Esophagus mucosa (tissue), 1 donor: ENCODE measurements around the gene LRRC25. TPM values are rescaled to one million over a fixed set of nuclear protein-coding genes. Genes with fewer than 3 reads are reported as not detected.

ENCODE experiments used
- ATAC-seq: fragments of 200-7000 bp; cut with Tn5 transposase; one replicate; pipeline ENCODE4 v1.9.1; 2020
- total RNA-seq: library from RNA; stranded (reverse); gene quantifications from one replicate; pipeline ENCODE4 v1.2.4, GENCODE V29; 2023
- donor health status: DM: yes; HTN: yes; CAD: no.

Gene LRRC25
- total RNA-seq, 1 donor from 2014 or later, result 0.48 TPM

GRCh38 chr19:18345296-18345695 lies 52.1 kb downstream of the LRRC25 start:
- ATAC-seq, result no peak

- ATAC-seq, result no peak
Measured at GRCh38 chr19:18344582-18344950, 52.9 kb downstream of the LRRC25 start.

- no peak for ATAC-seq
Measured at GRCh38 chr19:18342090-18342632, 55.3 kb downstream of the LRRC25 start.

Other genes starting within 250 kb of the LRRC25 start
- 35.6 TPM for gene PIK3R2, start 244.5 kb downstream of the LRRC25 start, total RNA-seq
- gene IFI30, start 223.8 kb downstream of the LRRC25 start, total RNA-seq, result 17.0 TPM
- 6.8 TPM for gene MPV17L2, start 204.4 kb downstream of the LRRC25 start, total RNA-seq
- 1.1 TPM for gene RAB3A, start 193.6 kb downstream of the LRRC25 start, total RNA-seq
- gene PDE4C, start 171.2 kb downstream of the LRRC25 start, total RNA-seq, result 0.16 TPM
- 0.56 TPM for gene IQCN, start 123.2 kb downstream of the LRRC25 start, total RNA-seq
- gene JUND, start 116.0 kb downstream of the LRRC25 start, total RNA-seq, result 61.5 TPM
- gene LSM4, start 74.5 kb downstream of the LRRC25 start, total RNA-seq, result 85.0 TPM
- gene PGPEP1, start 57.0 kb downstream of the LRRC25 start, total RNA-seq, result 5.5 TPM
- gene GDF15, start 11.5 kb downstream of the LRRC25 start, total RNA-seq, result 3.9 TPM
- gene SSBP4, start 21.8 kb upstream of the LRRC25 start, total RNA-seq, result 15.7 TPM
- 8.5 TPM for gene ISYNA1, start 40.5 kb upstream of the LRRC25 start, total RNA-seq
- 7.5 TPM for gene ELL, start 124.4 kb upstream of the LRRC25 start, total RNA-seq
- gene FKBP8, start 146.0 kb upstream of the LRRC25 start, total RNA-seq, result 125 TPM
- 60.2 TPM for gene KXD1, start 160.2 kb upstream of the LRRC25 start, total RNA-seq
- 1,224 TPM for gene UBA52, start 174.2 kb upstream of the LRRC25 start, total RNA-seq
- 41.3 TPM for gene REX1BD, start 191.2 kb upstream of the LRRC25 start, total RNA-seq
- 7.9 TPM for gene CRLF1, start 209.2 kb upstream of the LRRC25 start, total RNA-seq
- 0.28 TPM for gene TMEM59L, start 215.2 kb upstream of the LRRC25 start, total RNA-seq
- gene KLHL26, start 239.4 kb upstream of the LRRC25 start, total RNA-seq, result 5.6 TPM